IMR-90 (cell line): ENCODE measurements around the gene PSMA6.

Experiments
- CHD1 ChIP-seq: IDR thresholded peaks from 2 replicates; pipeline ENCODE4 v1.6.1; 2012; ENCODE audit warnings: low read depth, low read length, improper control_type of control experiment
- CTCF ChIP-seq: conservative IDR thresholded peaks from 2 replicates; pipeline ENCODE4 v1.5.1; 2012; ENCODE audit warnings: mild to moderate bottlenecking, low read depth, low read length, improper control_type of control experiment
- POLR2A ChIP-seq: IDR thresholded peaks from 2 replicates; pipeline ENCODE4 v1.6.1; 2012; ENCODE audit warnings: mild to moderate bottlenecking, low read depth, low read length

GRCh38 chr14:35306114-35306513 lies 13.9 kb downstream of the PSMA6 start:
- TF ChIP-seq CHD1, result no peak
- TF ChIP-seq CTCF, result no peak
- no peak for TF ChIP-seq POLR2A
